ENCODE measurements around the gene ZNF365.

DNA sequence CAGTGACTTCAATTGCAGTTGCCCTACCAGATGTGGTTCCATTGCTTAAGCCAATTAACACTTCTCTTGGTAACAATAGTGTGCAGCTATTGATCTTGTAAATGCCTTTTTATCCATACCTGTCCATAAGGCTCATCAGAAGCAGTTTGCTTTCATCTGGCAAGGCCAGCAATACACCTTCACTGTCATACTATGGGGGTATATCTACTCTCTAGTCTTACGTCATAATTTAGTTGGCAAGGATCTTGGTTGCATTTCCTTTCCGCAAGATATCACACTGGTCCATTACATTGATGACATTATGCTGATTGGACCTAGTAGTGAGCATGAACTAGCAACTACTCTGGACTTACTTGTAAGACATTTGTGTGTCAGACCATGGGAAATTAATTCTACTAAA, 17.7 kb upstream of the ZNF365 start:
- TF ChIP-seq CTCF (IDR thresholded peaks at IDR 0.05) (no peak), EP300 (IDR thresholded peaks at IDR 0.05) (no peak), POLR2AphosphoS5 (IDR thresholded peaks at IDR 0.05) (no peak), POLR2A (IDR thresholded peaks at IDR 0.05) (no peak)

Data from stomach (tissue), 4 donors.